RWPE2 (cell line): ENCODE results near the gene COIL.
A peak's percentile ranks its signal among the peaks of the same experiment; 100 is the strongest.

Experiments used
- ATAC-seq: fragments of 200-7000 bp; cut with Tn5 transposase; 3 replicates; pipeline ENCODE4 v1.9.1; 2021; ENCODE audit warnings: low read depth
- DNase-seq: peaks from one replicate; pipeline ENCODE4 v3.0.0-alpha.2; 2020; ENCODE audit warnings: low spot score
- H3K27ac ChIP-seq: fragments of 450-650 bp; 2 replicates; pipeline ENCODE4 v1.5.1; 2017; ENCODE audit warnings: mild to moderate bottlenecking; ENCODE audit not compliant: poor library complexity, severe bottlenecking
- H3K27me3 ChIP-seq: fragments of 250-450 bp; sonication (Bioruptor Pico); 2 replicates; pipeline ENCODE4 v1.5.1; 2021; ENCODE audit warnings: mild to moderate bottlenecking, moderate library complexity; ENCODE audit not compliant: insufficient read depth, poor library complexity, severe bottlenecking
- H3K36me3 ChIP-seq: fragments of 250-450 bp; sonication (Bioruptor Pico); 2 replicates; pipeline ENCODE4 v1.5.1; 2020; ENCODE audit warnings: low read depth, mild to moderate bottlenecking, moderate library complexity
- H3K4me1 ChIP-seq: fragments of 250-450 bp; sonication (Bioruptor Pico); 2 replicates; pipeline ENCODE4 v1.5.1; 2021; ENCODE audit warnings: mild to moderate bottlenecking, moderate library complexity; ENCODE audit not compliant: insufficient read depth, poor library complexity, severe bottlenecking
- H3K4me3 ChIP-seq: fragments of 250-450 bp; sonication (Bioruptor Pico); 2 replicates; pipeline ENCODE4 v1.5.1; 2021; ENCODE audit warnings: mild to moderate bottlenecking, moderate library complexity; ENCODE audit not compliant: severe bottlenecking
- H3K9me3 ChIP-seq: fragments of 250-450 bp; sonication (Bioruptor Pico); 2 replicates; pipeline ENCODE4 v1.5.1; 2021; ENCODE audit warnings: mild to moderate bottlenecking, moderate library complexity; ENCODE audit not compliant: severe bottlenecking
- CTCF ChIP-seq: fragments of 450-650 bp; IDR thresholded peaks from one replicate; pipeline ENCODE4 v1.5.1; 2017; ENCODE audit warnings: mild to moderate bottlenecking, moderate library complexity; ENCODE audit not compliant: poor library complexity, severe bottlenecking

Gene COIL

GRCh38 chr17:57006040-57006439 is 45.2 kb upstream of the COIL start:
- Histone ChIP-seq H3K27me3 (no peaks in the 10 kb centered on the region), H3K4me1 (peaks cover 3% of the 10 kb centered on the region), H3K9me3 (no peaks in the 10 kb centered on the region), H3K4me3 (no peak overlapping the region), H3K36me3 (no peaks in the 10 kb centered on the region), H3K27ac (no peak overlapping the region)
- ATAC-seq (no peak), DNase-seq (no peak)
- TF ChIP-seq CTCF = no peak

- no peaks in the 10 kb centered on the region for H3K27me3 ChIP-seq
- H3K4me3 ChIP-seq = no peak overlapping the region
- TF ChIP-seq CTCF = peak; percentile 19
- no peak overlapping the region for H3K27ac ChIP-seq
- ATAC-seq = no peak
- H3K9me3 ChIP-seq = no peaks in the 10 kb centered on the region
- DNase-seq = no peak
- peaks cover 3% of the 10 kb centered on the region for H3K4me1 ChIP-seq
- H3K36me3 ChIP-seq = no peaks in the 10 kb centered on the region
Measured at GRCh38 chr17:57004944-57005579, 44.2 kb upstream of the COIL start.

GRCh38 chr17:57002904-57003303 is 42.1 kb upstream of the COIL start:
- ATAC-seq (peak; percentile 60; the same call in 1 of the 3 replicates), DNase-seq (no peak)
- no peaks in the 10 kb centered on the region for H3K36me3 ChIP-seq
- H3K4me1 ChIP-seq = peaks cover 3% of the 10 kb centered on the region
- H3K27me3 ChIP-seq = no peaks in the 10 kb centered on the region
- TF ChIP-seq CTCF = no peak
- H3K9me3 ChIP-seq = no peaks in the 10 kb centered on the region
- no peak overlapping the region for H3K27ac ChIP-seq
- no peak overlapping the region for H3K4me3 ChIP-seq

GRCh38 chr17:57001541-57001940 is 40.7 kb upstream of the COIL start:
- no peaks in the 10 kb centered on the region for H3K9me3 ChIP-seq
- H3K27me3 ChIP-seq = no peaks in the 10 kb centered on the region
- 0 out of 2 replicates have a peak, but pooled peaks cover 5% of the 10 kb centered on the region for H3K36me3 ChIP-seq
- H3K4me1 ChIP-seq = peaks cover 3% of the 10 kb centered on the region
- ATAC-seq = no peak
- H3K4me3 ChIP-seq = no peak overlapping the region
- no peak for TF ChIP-seq CTCF
- no peak for DNase-seq
- H3K27ac ChIP-seq = no peak overlapping the region

GRCh38 chr17:56997313-56997712 is 36.5 kb upstream of the COIL start:
- no peak for TF ChIP-seq CTCF
- Histone ChIP-seq H3K27me3 (no peaks in the 10 kb centered on the region), H3K9me3 (no peaks in the 10 kb centered on the region), H3K36me3 (peaks cover 11% of the 10 kb centered on the region; the same call in 1 of the 2 replicates), H3K4me1 (no peaks in the 10 kb centered on the region), H3K27ac (no peak overlapping the region), H3K4me3 (no peak overlapping the region)
- ATAC-seq = no peak
- DNase-seq = no peak
